Activated CD8-positive, alpha-beta memory T cell treated with anti-CD3 and anti-CD28 coated beads, Interleukin-2, amount 50 U/mL, for 1 hour (primary cell): ENCODE results near the gene CIART.
"Not testable (repeated sequence)": the region's sequence is repeated elsewhere in the genome, so short reads cannot be mapped to it uniquely, and the experiment has no call there.

ENCODE experiments used
- DNase-seq: peaks from one replicate; pipeline ENCODE4 v3.0.0-alpha.2; 2020; ENCODE audit errors: extremely low read depth

The CIART gene, protein sequence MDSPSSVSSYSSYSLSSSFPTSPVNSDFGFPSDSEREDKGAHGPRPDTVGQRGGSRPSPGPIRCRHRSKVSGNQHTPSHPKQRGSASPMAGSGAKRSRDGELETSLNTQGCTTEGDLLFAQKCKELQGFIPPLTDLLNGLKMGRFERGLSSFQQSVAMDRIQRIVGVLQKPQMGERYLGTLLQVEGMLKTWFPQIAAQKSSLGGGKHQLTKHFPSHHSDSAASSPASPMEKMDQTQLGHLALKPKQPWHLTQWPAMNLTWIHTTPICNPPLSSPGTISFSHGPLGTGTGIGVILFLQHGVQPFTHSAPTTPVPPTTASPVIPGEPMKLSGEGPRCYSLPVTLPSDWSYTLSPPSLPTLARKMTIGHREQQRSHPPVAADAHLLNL

GRCh38 chr1:150281758-150282557, at the start of gene CIART:
Gene CIART (plus strand): TSS chr1:150282554. CDS start chr1:150283268, 714 bp downstream.
- peak; percentile 58 for DNase-seq

- DNase-seq = not testable (repeated sequence)
Observed at GRCh38 chr1:150232921-150233320, 49.4 kb upstream of the CIART start.

DNA sequence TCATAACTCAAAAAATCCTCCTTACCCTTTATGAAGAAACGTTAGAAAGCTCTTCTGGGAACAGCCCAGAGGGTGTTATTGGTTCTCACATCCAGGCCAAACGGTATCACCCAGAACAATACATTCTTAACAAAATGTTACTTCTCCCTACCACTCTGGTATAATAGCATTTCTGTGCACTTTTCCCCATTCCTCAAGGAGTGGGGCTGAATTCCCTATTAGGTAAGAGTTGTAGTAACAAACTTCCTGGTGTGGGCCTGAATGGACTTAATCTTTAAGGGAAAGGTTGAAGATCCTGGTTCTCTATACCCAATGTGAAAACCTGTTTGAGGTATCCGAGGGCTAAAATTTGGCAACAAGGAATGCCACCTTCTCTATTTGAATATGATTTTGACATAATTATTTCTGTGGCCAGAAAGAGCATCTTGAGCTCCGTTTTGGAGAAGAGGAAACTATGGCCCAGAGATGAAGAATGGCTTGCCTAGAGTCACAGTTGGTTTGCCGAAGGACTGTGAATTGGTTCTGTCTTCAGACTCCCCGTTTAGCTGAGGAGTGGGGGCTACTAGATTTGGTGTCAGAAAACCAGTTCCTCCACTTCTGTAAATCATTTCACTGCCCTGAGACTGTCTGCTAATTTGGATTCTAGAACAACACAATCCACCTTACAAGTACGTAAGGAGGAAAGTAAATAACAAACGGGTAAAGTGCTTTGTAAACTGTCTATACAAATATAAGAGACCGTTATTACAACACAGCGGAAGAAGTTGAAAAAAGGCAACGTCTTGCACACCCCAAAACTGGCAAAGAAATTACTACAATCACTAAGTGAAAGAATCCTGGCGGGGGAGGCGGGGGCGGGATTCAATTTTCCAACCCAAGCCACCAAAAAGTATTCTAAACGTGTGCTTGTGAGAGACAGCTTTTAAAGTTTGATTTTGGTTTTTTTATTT, 48.7 kb upstream of the CIART start:
- no peak for DNase-seq

- no peak for DNase-seq
Observed at GRCh38 chr1:150234309-150234565, 48.1 kb upstream of the CIART start.

DNA sequence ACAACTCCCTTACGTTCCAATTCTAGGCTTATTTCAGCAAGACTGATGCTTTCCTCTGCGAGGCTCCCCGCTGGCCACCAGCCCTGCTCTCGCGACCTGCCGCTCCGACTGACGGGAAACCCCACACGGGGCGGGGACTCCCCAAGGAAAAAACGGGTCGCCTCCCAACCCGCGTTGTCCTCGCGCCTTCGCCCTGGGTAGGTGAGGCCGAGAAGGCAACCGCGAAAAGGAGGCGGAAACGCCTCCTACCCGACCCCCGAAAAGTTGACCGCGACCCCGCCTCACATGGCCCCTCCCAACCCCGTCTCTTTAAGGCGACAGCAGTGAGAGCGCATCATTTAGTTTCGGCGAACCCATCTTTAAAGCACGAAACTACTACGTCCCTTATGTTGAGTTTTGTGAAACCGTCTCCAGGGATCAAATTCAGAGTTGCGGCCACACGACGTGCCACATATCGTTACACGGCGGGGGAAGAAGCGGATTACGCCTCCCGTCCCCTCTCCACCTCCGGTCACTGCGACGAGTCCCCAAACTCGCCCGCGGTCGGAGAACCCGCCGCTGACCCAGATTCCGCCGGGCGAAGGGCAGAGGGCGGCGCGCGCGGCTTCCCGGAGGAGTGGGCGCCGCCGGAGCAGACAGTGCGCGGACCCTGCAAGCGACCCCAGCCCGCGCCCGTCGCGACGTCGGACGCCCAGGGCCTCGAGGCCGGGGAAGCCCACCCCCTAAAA, 47.6 kb upstream of the CIART start:
- peak; percentile 71 for DNase-seq

GRCh38 chr1:150235294-150235851, 47.0 kb upstream of the CIART start:
- no peak for DNase-seq

DNA sequence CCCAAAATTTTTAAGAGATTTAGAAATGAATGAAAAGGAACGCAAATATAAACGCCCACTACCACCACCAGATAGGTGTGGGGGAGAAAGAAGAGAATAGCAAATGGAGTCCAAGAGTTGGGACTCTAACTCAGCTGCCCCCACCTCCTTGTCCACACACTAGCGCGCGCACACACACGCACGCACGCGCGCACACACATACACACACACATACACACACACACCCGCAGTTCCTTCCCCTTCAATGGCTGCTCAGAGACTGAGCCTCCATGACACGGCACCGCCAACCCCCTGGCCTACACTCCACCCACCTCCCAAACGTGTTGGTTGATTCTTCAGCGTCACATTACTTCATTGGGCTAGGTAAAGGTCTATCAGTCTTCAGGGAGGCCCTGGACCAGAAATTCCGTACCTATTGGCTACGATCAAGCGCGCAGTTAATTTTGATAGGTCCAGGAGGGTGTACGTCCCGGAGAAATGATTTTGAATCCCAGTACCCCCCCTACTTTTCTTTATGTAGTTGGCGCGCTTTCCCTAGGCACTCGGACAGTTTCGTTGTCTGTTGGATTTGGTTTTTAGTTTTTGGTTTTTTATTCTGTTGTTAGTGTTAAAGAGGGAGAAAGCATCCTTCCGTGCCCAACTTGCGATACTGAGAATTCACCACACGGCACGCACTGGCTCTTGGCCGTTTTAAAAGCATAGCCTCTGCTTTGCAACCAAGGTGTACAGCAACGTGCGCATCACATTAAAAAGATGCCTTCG, 46.3 kb upstream of the CIART start, which contains the start of gene ANP32E:
TSS of gene ANP32E (minus strand) at position 261 of the 762 bp plus-strand sequence. CDS start 326 bp downstream, outside the sequence.
- peak; percentile 84 for DNase-seq

DNA sequence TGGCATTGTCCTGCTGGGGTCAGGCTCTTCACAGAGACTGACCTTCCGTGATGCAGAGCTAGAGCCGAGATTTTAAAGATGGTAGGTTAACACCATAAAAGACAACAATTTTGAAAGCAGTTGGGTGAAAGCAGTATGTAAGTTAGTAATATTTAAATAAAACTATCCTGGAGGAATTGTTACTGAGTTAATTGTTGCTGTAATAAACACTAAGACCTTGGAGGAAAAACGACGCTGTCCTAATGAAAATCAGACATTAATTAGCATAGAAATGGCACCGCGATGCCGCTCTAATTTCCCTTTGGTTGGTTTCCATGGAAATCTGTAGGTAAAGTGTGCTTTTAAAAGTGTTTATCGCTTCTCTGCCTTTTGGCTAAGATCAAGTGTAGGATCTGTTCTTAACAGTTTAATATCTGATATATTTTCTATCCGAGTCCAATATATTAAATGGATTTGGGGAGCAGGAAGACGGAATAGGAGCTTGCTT, 45.7 kb upstream of the CIART start:
- DNase-seq = no peak

DNA sequence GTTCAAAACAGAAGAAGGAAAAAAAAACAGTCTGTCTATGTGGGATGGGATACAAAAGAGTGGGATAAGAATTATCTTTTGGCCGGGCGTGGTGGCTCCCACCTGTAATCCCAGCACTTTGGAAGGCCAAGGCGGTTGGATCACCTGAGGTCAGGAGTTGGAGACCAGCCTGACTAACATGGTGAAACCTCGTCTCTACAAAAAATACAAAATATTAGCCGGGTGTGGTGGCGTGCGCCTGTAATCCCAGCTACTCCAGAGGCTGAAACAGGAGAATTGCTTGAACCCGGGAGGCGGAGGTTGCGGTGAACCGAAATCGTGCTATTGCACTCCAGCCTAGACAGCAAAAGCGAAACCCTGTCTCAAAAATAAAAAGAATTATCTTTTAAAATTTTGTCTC, 45.2 kb upstream of the CIART start:
- not testable (repeated sequence) for DNase-seq

DNA sequence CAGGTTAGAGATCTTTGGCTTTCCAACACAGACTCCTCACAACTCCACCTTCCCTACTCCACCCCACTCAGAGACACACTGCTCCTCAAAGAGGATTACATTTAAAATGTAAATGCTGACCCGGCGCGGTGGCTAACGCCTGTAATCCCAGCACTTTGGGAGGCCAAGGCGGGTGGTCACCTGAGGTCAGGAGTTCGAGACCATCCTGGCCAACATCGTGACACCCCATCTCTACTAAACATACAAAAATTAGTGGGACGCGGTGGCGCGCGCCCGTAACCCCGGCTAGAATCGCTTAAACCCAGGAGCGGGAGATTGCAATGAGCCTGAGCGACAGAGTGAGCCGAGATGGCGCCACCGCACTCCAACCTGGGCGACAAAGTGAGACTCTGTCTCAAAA, 44.6 kb upstream of the CIART start:
- no peak for DNase-seq

- no peak for DNase-seq
Observed at GRCh38 chr1:150243003-150243402, 39.4 kb upstream of the CIART start.

DNA sequence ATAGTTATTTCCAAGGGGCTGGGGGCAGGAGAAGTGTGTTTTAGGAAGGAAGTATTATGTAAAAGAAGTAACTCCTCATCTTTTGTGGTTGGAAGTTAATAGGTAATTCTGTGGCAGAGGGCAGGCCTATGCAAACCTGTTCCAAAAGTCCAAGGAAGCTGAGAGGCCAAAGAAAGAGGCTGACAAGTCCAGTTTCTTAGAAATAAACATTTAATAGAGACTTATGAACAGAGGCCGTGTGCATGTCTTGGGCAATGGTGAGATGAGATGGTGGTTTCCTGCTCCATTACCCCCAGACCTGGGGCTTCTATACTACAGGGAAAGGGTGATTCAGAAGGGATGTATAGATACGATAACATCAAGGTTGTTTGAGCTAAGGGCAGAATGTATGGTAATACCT, 32.4 kb upstream of the CIART start:
- DNase-seq = no peak

DNA sequence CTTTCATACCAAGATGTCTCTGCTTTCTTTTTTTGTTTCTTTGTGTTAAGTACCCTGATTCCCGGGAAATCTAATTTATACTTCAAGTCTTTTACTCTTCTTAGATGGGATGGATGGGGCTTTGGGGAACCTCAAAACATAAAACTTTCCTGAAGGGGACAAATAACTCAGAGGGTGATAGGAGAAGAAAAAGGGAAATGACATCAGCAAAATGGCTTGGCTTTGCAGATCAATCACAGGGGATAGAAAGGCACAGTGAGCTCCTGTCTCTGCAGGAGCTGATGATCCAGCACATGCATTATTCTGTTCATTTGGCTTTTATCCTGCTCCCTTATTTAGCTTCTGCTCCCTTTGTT, 26.2 kb upstream of the CIART start:
- DNase-seq = no peak

DNA sequence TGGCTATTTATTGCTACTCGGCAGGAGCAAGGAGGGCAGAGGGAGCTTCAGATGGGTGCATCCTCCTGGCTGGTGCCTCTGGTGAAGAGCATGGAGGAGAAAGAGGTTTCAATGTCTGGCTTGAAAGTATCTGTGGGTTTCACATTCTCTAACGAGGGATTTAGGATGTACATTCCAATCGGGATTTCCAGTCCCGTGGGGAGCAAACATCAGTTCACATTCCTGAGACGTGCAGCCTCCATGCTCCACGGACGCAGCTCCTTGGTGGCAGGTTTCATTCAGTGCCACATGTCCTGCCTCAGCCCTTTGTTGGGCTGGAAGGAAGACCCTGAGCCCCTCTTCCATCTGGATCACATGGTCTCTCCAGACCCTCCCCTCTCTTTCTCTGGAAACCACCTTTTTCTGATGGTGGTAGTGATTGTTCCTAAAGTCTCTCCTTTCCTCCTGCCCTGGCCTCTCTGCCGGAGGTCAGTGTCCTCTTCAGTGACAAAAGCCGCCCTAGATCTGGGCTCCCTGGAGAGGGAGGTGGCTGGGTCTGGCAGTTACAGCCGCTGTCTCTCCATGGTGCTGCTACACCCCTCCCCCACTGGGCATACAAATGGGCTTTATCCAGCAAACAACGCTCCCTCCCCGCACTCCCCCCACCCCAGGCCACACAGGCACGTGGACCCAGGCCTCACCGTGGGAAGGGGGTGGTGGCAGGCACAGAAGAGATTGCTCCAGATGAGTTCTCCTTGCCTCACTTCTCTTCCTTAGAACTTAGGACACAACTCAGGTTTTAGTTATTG, 25.6 kb upstream of the CIART start:
- no peak for DNase-seq

DNA sequence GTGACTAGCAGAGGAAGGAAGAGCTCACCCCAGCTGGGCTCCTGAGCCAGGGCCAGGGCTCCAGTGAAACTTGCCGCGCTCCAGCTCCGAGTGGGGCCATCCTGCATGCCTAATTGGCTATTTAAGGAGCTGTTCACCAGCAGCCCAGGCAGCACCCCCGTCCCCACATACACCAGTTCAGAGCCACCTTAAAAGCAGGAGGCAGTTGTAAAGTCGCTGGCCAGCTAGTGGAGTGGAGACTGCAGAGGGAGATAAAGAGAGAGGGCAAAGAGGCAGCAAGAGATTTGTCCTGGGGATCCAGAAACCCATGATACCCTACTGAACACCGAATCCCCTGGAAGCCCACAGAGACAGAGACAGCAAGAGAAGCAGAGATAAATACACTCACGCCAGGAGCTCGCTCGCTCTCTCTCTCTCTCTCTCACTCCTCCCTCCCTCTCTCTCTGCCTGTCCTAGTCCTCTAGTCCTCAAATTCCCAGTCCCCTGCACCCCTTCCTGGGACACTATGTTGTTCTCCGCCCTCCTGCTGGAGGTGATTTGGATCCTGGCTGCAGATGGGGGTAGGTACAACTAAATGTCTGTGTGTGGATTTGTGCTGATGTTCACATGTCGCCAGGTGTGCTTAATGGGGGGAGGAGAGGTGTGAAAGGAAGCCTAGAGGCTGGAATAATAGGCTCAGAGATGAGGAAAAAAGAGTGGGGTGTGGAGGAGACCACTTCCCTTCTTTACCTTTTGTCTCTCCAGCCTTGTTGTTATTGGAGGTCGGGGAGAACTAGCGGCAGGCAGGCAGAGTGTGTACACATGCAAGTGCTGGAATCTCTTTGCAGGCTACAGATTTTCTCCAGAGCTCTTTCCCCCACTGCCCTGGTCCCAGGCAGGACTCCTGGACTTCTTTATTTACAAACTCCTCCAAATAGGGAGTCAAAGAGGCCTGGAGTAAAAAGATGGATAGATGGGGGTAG, 24.4 kb upstream of the CIART start, which contains the start of gene CA14:
TSS of gene CA14 (plus strand) at position 151 of the 962 bp plus-strand sequence. CDS start at position 506, 355 bp downstream.
- DNase-seq = no peak

DNA sequence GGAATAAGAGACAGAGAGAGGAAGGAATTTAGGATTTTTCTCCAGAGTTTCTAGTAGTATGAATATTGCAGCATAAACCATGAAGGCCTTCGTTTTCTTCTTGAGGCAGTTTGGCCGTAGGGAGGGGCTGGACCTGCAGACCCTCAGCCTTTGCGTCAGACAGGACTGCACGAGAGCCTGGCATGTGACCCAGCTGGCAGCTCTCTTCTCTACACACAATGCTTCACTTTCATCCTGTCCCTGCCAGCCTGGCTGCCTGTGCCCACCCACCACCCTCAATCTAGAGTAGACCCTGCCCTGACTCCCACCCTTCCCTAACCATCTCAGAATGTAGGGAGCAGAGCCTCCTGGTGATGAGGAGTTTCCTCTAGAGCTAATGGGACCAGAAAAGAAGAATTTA, 23.1 kb upstream of the CIART start:
- no peak for DNase-seq

DNA sequence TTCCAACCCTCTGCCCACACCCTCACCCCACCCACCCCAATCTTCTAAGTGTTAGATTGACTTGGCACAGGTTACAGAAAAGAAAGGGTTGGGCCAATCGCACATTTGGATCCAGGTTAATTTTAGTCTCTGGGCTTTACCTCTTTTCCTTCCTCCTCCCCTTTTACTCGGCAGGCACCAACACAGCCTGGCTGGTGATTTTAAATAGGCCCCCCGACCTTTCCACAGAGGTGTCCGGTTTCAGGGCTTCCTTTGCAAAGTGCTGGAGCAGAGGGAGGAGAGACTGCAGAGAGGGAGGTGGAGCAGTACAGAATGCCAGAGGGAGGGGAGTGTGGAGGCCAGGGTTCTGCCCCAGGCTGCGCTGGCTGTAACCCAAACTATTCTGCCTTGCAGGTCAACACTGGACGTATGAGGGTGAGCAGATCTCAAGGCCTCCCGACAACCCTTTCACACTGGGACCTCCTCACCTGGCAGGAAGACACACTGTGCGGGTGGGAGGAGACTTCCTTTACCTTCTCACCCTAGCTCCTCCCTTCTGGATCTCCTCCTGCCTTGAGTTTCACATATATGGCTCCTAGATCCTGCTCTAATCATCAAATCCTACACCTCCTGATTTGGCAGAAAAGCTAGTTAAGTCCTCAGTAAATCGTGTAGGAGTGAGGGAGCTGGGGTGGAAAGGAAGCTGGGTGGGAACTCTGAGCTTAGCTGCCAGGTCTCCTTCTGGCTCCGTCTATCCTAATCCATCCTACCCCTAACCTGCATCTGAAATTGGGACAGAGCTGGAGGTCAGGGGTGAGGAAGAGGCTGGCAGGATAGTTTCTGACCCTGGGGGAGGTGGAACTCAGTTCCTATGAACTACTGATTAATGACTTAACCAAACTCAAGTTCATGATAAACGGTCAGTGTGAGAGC, 22.3 kb upstream of the CIART start:
- no peak for DNase-seq
